Lung (tissue), 12 donors: ENCODE measurements around the gene ABHD15. TPM values are rescaled to one million over a fixed set of nuclear protein-coding genes. Genes with fewer than 3 reads are reported as not detected.

Source experiments
- ATAC-seq: fragments of 200-7000 bp; cut with Tn5 transposase; one replicate; pipeline ENCODE4 v1.9.1; 2020; ENCODE audit warnings: moderate number of reproducible peaks; ENCODE audit not compliant: insufficient read depth, low FRiP score
- DNase-seq, 3 donors: peaks; one replicate each; pipeline ENCODE4 v3.0.0-alpha.2; 2013 to 2017
- H3K27ac ChIP-seq, 2 donors: one replicate each; pipeline ENCODE4 v1.5.1; 2013; ENCODE audit warnings: mild to moderate bottlenecking in 2 of 2, moderate library complexity in 2 of 2, control low read depth in 1 of 2, inconsistent platforms in 1 of 2, low read depth in 1 of 2, low read length in 1 of 2
- H3K27me3 ChIP-seq, 3 donors: one replicate each; pipeline ENCODE4 v1.5.1; 2013; ENCODE audit warnings: low read length in 2 of 3; ENCODE audit not compliant: control insufficient read depth in 3 of 3, insufficient read depth in 3 of 3
- H3K36me3 ChIP-seq, 4 donors: one replicate each; pipeline ENCODE4 v1.5.1; 2013; ENCODE audit warnings: low read length in 4 of 4, mild to moderate bottlenecking in 1 of 4, moderate library complexity in 1 of 4; ENCODE audit not compliant: control insufficient read depth in 4 of 4, insufficient read depth in 4 of 4
- H3K4me1 ChIP-seq, 5 donors: one replicate each; pipeline ENCODE4 v1.5.1; 2013; ENCODE audit warnings: low read length in 5 of 5, mild to moderate bottlenecking in 2 of 5, moderate library complexity in 1 of 5; ENCODE audit not compliant: control insufficient read depth in 5 of 5, insufficient read depth in 5 of 5
- H3K4me3 ChIP-seq: one replicate; pipeline ENCODE4 v1.5.1; 2013; ENCODE audit warnings: mild to moderate bottlenecking, control low read depth, moderate library complexity
- H3K9ac ChIP-seq, 2 donors: one replicate each; pipeline ENCODE4 v1.5.1; 2013; ENCODE audit warnings: low read length in 2 of 2, control low read depth in 1 of 2; ENCODE audit not compliant: insufficient read depth in 1 of 2
- H3K9me3 ChIP-seq, 4 donors: one replicate each; pipeline ENCODE4 v1.5.1; 2013; ENCODE audit warnings: low read length in 3 of 4, mild to moderate bottlenecking in 1 of 4, moderate library complexity in 1 of 4; ENCODE audit not compliant: control insufficient read depth in 4 of 4, insufficient read depth in 3 of 4
- CTCF ChIP-seq: IDR thresholded peaks from 2 replicates; pipeline ENCODE4 v1.5.1; 2012; ENCODE audit warnings: mild to moderate bottlenecking; ENCODE audit errors: control extremely low read depth, extremely low read depth
- WGBS, 2 donors: extraction: QIAGEN DNeasy Blood & Tissue Kit; methylation state at CpG; one replicate each; pipeline ENCODE4 v1.1.7; 2013; 5-methylcytosine and 5-hydroxymethylcytosine counted together
- polyA plus RNA-seq, 2 donors: library from polyadenylated mRNA; stranded (reverse); fragments of 200-250 nt; gene quantifications; one replicate each; pipeline ENCODE4 v1.2.1, GENCODE V29; 2013
- total RNA-seq, 2 donors: library from RNA; depleted of rRNA in 1 of 2; stranded (reverse); fragments of >200 nt in 1 of 2; gene quantifications; one replicate each; pipeline ENCODE4 v1.2.1, GENCODE V29; 2014 to 2021
- donor health status: control.
- donor health status: control.
- donor health status: Bipolar disorder and iron deficiency.
- donor health status: healthy.
- donor health status: DM: yes; HTN: yes; CAD: no.

The ABHD15 gene
- total and polyA plus RNA-seq, 4 donors: 4.0 to 10.5 (median 5.2) TPM

GRCh38 chr17:29572691-29573557 is 6.1 kb upstream of the ABHD15 start:
- DNase-seq (peak; percentile 53 to 58 (median 58)), ATAC-seq (no peak)
- H3K36me3 ChIP-seq: peaks cover 3 to 46% (median 18%) of the 10 kb centered on the region in 4 donors
- no peaks in the 10 kb centered on the region for H3K9me3 ChIP-seq
- H3K27ac ChIP-seq: no peak overlapping the region
- H3K27me3 ChIP-seq: no peaks in the 10 kb centered on the region
- H3K4me1 ChIP-seq: peaks cover 0 to 22% (median 6%) of the 10 kb centered on the region in 5 donors
- no peak overlapping the region for H3K4me3 ChIP-seq
- H3K9ac ChIP-seq: no peak overlapping the region
- WGBS, 2 donors: 35 to 39% methylated on average over 53 to 62 of the region's 62 CpGs
- TF ChIP-seq CTCF: no peak

GRCh38 chr17:29571883-29572681 is 5.2 kb upstream of the ABHD15 start:
- H3K9ac ChIP-seq: no peak overlapping the region
- H3K4me3 ChIP-seq: no peak overlapping the region
- TF ChIP-seq CTCF: no peak
- H3K36me3 ChIP-seq: peaks cover 3 to 39% (median 18%) of the 10 kb centered on the region in 4 donors
- ATAC-seq: no peak
- peaks cover 0 to 22% (median 6%) of the 10 kb centered on the region in 5 donors for H3K4me1 ChIP-seq
- no peak for DNase-seq
- H3K27ac ChIP-seq: no peak overlapping the region
- WGBS, 2 donors: 64 to 67% methylated on average over 28 to 30 of the region's 30 CpGs
- no peaks in the 10 kb centered on the region for H3K9me3 ChIP-seq
- H3K27me3 ChIP-seq: no peaks in the 10 kb centered on the region

GRCh38 chr17:29571486-29571882 is 4.6 kb upstream of the ABHD15 start:
- 92 to 97% methylated on average over 6 of the region's 6 CpGs for WGBS, 2 donors
- no peak overlapping the region for H3K4me3 ChIP-seq
- H3K27me3 ChIP-seq: no peaks in the 10 kb centered on the region
- H3K9ac ChIP-seq: no peak overlapping the region
- peaks cover 0 to 24% (median 6%) of the 10 kb centered on the region in 5 donors for H3K4me1 ChIP-seq
- H3K36me3 ChIP-seq: peaks cover 3 to 33% (median 16%) of the 10 kb centered on the region in 4 donors
- no peak overlapping the region for H3K27ac ChIP-seq
- no peaks in the 10 kb centered on the region for H3K9me3 ChIP-seq
- ATAC-seq (no peak), DNase-seq (no peak)
- no peak for TF ChIP-seq CTCF
